HCT116 (cell line): ENCODE measurements around the gene FAM209B. TPM values are rescaled to one million over a fixed set of nuclear protein-coding genes. Genes with fewer than 3 reads are reported as not detected.

Source experiments
- ATAC-seq: fragments of 200-7000 bp; cut with Tn5 transposase; 2 replicates; pipeline ENCODE4 v1.9.1; 2020; ENCODE audit warnings: mild to moderate bottlenecking, moderate library complexity
- BruUV-seq: library from RNA; stranded (reverse); fragments of 400-500 nt; replicated peaks from 2 replicates; lab custom pipeline; 2021; lab: Mats Ljungman, UMichigan
- CTCF ChIA-PET: fragments of 300-600 bp; sonication (Branson Sonifier 250); formaldehyde crosslinking; loops from one replicate; lab custom pipeline; 2021; ENCODE audit warnings: antibody characterized with exemption; lab: Charles Lee
- POLR2A ChIA-PET: fragments of 300-600, 350-600 bp; sonication (Branson Sonifier 250); formaldehyde crosslinking; loops from one replicate; lab custom pipeline; 2021; ENCODE audit warnings: antibody characterized with exemption; lab: Charles Lee
- RAD21 ChIA-PET, 2 experiments: fragments of 300-600 bp; sonication (Branson Sonifier 250); formaldehyde crosslinking; loops; one replicate each; lab custom pipeline; 2023; ENCODE audit warnings: low total read pairs in 2 of 2; ENCODE audit not compliant: uncharacterized antibody in 2 of 2, unreplicated experiment in 2 of 2, low non-redundant PET in 1 of 2; lab: Charles Lee
- DNase-seq: peaks from one replicate; pipeline ENCODE4 v3.0.0-alpha.2; 2010; ENCODE audit warnings: low read depth, low spot score
- H2AFZ ChIP-seq: fragments of 200-600 bp; shearing (Covaris generic), sonication (generic); 2 replicates; pipeline ENCODE4 v1.6.1; 2017; ENCODE audit warnings: low read depth, mixed run types, mixed read lengths, antibody characterized with exemption, low read length; ENCODE audit not compliant: poor library complexity, severe bottlenecking
- H3K27ac ChIP-seq: 2 replicates; pipeline ENCODE4 v1.5.1; 2012; ENCODE audit warnings: low read depth, low read length
- H3K27me3 ChIP-seq: fragments of 200-600 bp; sonication (generic); 2 replicates; pipeline ENCODE4 v1.6.1; 2016; ENCODE audit warnings: mixed run types, low read length, mixed read lengths; ENCODE audit not compliant: insufficient read depth
- H3K36me3 ChIP-seq, 2 experiments: fragments of 200-500 bp in 1 of 2; fragments of 200-600 bp in 1 of 2; sonication (Bioruptor generic) in 1 of 2; sonication (generic) in 1 of 2; 2 replicates each; pipeline versions ENCODE4 v1.5.1 to v1.6.1; 2014 to 2016; ENCODE audit warnings: low read length in 2 of 2, inconsistent platforms in 1 of 2, mixed read lengths in 1 of 2, mixed run types in 1 of 2; ENCODE audit not compliant: insufficient read depth in 2 of 2, control insufficient read depth in 1 of 2
- H3K4me1 ChIP-seq, 2 experiments: fragments of 200-600 bp in 1 of 2; sonication (generic) in 1 of 2; 2 replicates each; pipeline versions ENCODE4 v1.5.1 to v1.6.1; 2012 to 2017; ENCODE audit warnings: low read length in 2 of 2, inconsistent platforms in 1 of 2, mild to moderate bottlenecking in 1 of 2, mixed read lengths in 1 of 2, mixed run types in 1 of 2, moderate library complexity in 1 of 2; ENCODE audit not compliant: insufficient read depth in 2 of 2, control insufficient read depth in 1 of 2
- H3K4me2 ChIP-seq: fragments of 200-600 bp; sonication (generic); 2 replicates; pipeline ENCODE4 v1.6.1; 2017; ENCODE audit warnings: mixed run types, low read length, mixed read lengths
- H3K4me3 ChIP-seq, 2 experiments: fragments of 200-600 bp in 1 of 2; sonication (generic) in 1 of 2; replicated peaks in 1 of 2; 2 replicates each; pipeline ENCODE4 v1.5.1; 2011 to 2016; ENCODE audit warnings: low read length in 2 of 2, control low read depth in 1 of 2, low read depth in 1 of 2, mild to moderate bottlenecking in 1 of 2, mixed read lengths in 1 of 2, mixed run types in 1 of 2
- H3K79me2 ChIP-seq: fragments of 200-600 bp; sonication (generic); 2 replicates; pipeline ENCODE4 v1.6.1; 2017; ENCODE audit warnings: mild to moderate bottlenecking, mixed run types, low read length, moderate library complexity, mixed read lengths; ENCODE audit not compliant: insufficient read depth
- H3K9ac ChIP-seq: fragments of 200-600 bp; sonication (generic); 2 replicates; pipeline ENCODE4 v1.6.1; 2016; ENCODE audit warnings: low read length, mixed read lengths
- H3K9me2 ChIP-seq: fragments of 200-600 bp; sonication (generic), shearing (Covaris generic); 2 replicates; pipeline ENCODE4 v1.6.1; 2017; ENCODE audit warnings: mixed run types, mild to moderate bottlenecking, moderate library complexity; ENCODE audit not compliant: insufficient read depth
- H3K9me3 ChIP-seq, 2 experiments: fragments of 200-500 bp in 1 of 2; fragments of 200-600 bp in 1 of 2; sonication (Bioruptor generic) in 1 of 2; sonication (generic) in 1 of 2; 2 replicates each; pipeline ENCODE4 v1.6.1; 2014 to 2017; ENCODE audit warnings: low read length in 2 of 2, mixed read lengths in 2 of 2, inconsistent platforms in 1 of 2, low read depth in 1 of 2, mild to moderate bottlenecking in 1 of 2, mixed run types in 1 of 2, moderate library complexity in 1 of 2; ENCODE audit not compliant: control insufficient read depth in 1 of 2, insufficient read depth in 1 of 2
- H4K20me1 ChIP-seq: fragments of 200-600 bp; sonication (generic), shearing (Covaris generic); 2 replicates; pipeline ENCODE4 v1.6.1; 2017; ENCODE audit warnings: mixed run types, mild to moderate bottlenecking, moderate library complexity; ENCODE audit not compliant: insufficient read depth
- ATF3 ChIP-seq: IDR thresholded peaks from 2 replicates; pipeline ENCODE4 v1.6.1; 2012
- CBX3 ChIP-seq: IDR thresholded peaks from 2 replicates; pipeline ENCODE4 v1.6.1; 2012; ENCODE audit warnings: low read depth
- CEBPB ChIP-seq: IDR thresholded peaks from 2 replicates; pipeline ENCODE4 v1.6.1; 2012; ENCODE audit warnings: low read depth
- ELF1 ChIP-seq: IDR thresholded peaks from 2 replicates; pipeline ENCODE4 v1.6.1; 2012; ENCODE audit warnings: low read depth, borderline replicate concordance
- EZH2phosphoT487 ChIP-seq: fragments of 200-600 bp; IDR thresholded peaks from 2 replicates; pipeline ENCODE4 v1.6.1; 2018; ENCODE audit warnings: antibody characterized with exemption, borderline replicate concordance
- POLR2A ChIP-seq: IDR thresholded peaks from 2 replicates; pipeline ENCODE4 v1.7.0; 2011; ENCODE audit warnings: borderline replicate concordance; ENCODE audit not compliant: insufficient read depth, insufficient read length; ENCODE audit errors: extremely low read depth
- RAD21 ChIP-seq: IDR thresholded peaks from 2 replicates; pipeline ENCODE4 v1.6.1; 2012; ENCODE audit warnings: low read depth, mild to moderate bottlenecking
- SIN3A ChIP-seq: IDR thresholded peaks from 2 replicates; pipeline ENCODE4 v1.6.1; 2012; ENCODE audit warnings: low read depth
- YY1 ChIP-seq: IDR thresholded peaks from 2 replicates; pipeline ENCODE4 v1.6.1; 2011; ENCODE audit warnings: low read length, low read depth, moderate library complexity, mild to moderate bottlenecking; ENCODE audit not compliant: insufficient replicate concordance; ENCODE audit errors: extremely low read depth
- ZNF274 ChIP-seq: fragments of 200-500 bp; sonication (Bioruptor generic); IDR thresholded peaks from 2 replicates; pipeline ENCODE4 v1.6.1; 2014; ENCODE audit warnings: mild to moderate bottlenecking, low read depth, low read length, inconsistent platforms
- intact Hi-C: fragments of 100-400 bp; cut with micrococcal nuclease; formaldehyde crosslinking; loops from 2 replicates; pipeline ENCODE4 v1.10.0; 2022
- total RNA-seq: library from RNA; stranded (reverse); gene quantifications from one replicate; pipeline ENCODE4 v1.2.1, GENCODE V29; 2021; ENCODE audit not compliant: unreplicated experiment
- TF ChIP-seq, protein P1 (sequence below), 3 experiments: fragments of 200-600 bp in 1 of 3; sonication (generic) in 1 of 3; IDR thresholded peaks in 2 of 3; conservative IDR thresholded peaks in 1 of 3; 2 replicates each; pipeline ENCODE4 v1.5.1; 2012 to 2017; ENCODE audit warnings: low read depth in 2 of 3, low read length in 2 of 3, antibody characterized with exemption in 1 of 3, borderline replicate concordance in 1 of 3, control low read depth in 1 of 3, mild to moderate bottlenecking in 1 of 3, mixed read lengths in 1 of 3, mixed run types in 1 of 3, moderate library complexity in 1 of 3; ENCODE audit not compliant: insufficient read depth in 1 of 3

FAM209B gene
- total RNA-seq, 1 experiment from 2014 or later: not detected

- Histone ChIP-seq H3K4me1 (no peaks in the 10 kb centered on the region), H3K36me3 (0 out of 4 replicates have a peak, but pooled peaks cover 0 to 3% of the 10 kb centered on the region in 2 experiments), H3K27me3 (no peaks in the 10 kb centered on the region), H3K9ac (no peak overlapping the region), H2AFZ (no peak overlapping the region), H3K27ac (no peak overlapping the region), H3K4me3 (no peak overlapping the region), H3K4me2 (no peak overlapping the region), H3K9me3 (no peaks in the 10 kb centered on the region), H3K9me2 (no peaks in the 10 kb centered on the region), H3K79me2 (peaks cover 15% of the 10 kb centered on the region; the same call in 1 of the 2 replicates), H4K20me1 (no peaks in the 10 kb centered on the region)
- TF ChIP-seq, protein P1, sequence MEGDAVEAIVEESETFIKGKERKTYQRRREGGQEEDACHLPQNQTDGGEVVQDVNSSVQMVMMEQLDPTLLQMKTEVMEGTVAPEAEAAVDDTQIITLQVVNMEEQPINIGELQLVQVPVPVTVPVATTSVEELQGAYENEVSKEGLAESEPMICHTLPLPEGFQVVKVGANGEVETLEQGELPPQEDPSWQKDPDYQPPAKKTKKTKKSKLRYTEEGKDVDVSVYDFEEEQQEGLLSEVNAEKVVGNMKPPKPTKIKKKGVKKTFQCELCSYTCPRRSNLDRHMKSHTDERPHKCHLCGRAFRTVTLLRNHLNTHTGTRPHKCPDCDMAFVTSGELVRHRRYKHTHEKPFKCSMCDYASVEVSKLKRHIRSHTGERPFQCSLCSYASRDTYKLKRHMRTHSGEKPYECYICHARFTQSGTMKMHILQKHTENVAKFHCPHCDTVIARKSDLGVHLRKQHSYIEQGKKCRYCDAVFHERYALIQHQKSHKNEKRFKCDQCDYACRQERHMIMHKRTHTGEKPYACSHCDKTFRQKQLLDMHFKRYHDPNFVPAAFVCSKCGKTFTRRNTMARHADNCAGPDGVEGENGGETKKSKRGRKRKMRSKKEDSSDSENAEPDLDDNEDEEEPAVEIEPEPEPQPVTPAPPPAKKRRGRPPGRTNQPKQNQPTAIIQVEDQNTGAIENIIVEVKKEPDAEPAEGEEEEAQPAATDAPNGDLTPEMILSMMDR (IDR thresholded peaks at IDR 0.05 in 2 of 3, conservative IDR thresholded peaks at IDR 0.05 in 1 of 3; ENCODE audit: borderline replicate concordance in 1 of 3, insufficient read depth in 1 of 3, low read depth in 2 of 3, low read length in 2 of 3): no peak
- TF ChIP-seq CBX3 (no peak), ELF1 (no peak), CEBPB (no peak), POLR2A (no peak), YY1 (no peak), EZH2phosphoT487 (no peak), SIN3A (no peak), ZNF274 (no peak), RAD21 (no peak), ATF3 (no peak)
- BruUV-seq: no TSS peak
- ChIA-PET POLR2A (no interaction called here), CTCF (no interaction called here), RAD21 (interaction anchor here in 1 of 2 experiments (0.6 kb wide), 1 partner anchor 31 kb away, joined by 3 read pairs; no protein-coding TSS in a partner anchor)
- ATAC-seq (no peak), DNase-seq (no peak)
- intact Hi-C loops: no loop called here
Measured at GRCh38 chr20:56503916-56504315, 29.1 kb upstream of the FAM209B start.
